ENCODE data around the gene SOBP. TPM values are rescaled to one million over a fixed set of nuclear protein-coding genes. Genes with fewer than 3 reads are reported as not detected.

SOBP gene
- total RNA-seq, 4 donors from 2014 or later: 5.6 to 21.4 (median 18.1) TPM

GRCh38 chr6:107543088-107543487 is 53.2 kb downstream of the SOBP start:
- H3K9me3 ChIP-seq: no peaks in the 10 kb centered on the region
- H3K36me3 ChIP-seq: no peaks in the 10 kb centered on the region
- no peak for TF ChIP-seq CTCF (IDR thresholded peaks at IDR 0.05)
- TF ChIP-seq POLR2A (IDR thresholded peaks at IDR 0.05): no peak
- H3K4me3 ChIP-seq (replicated peaks in 1 of 3): no peak overlapping the region
- WGBS, 2 donors: 90 to 93% methylated on average over 2 of the region's 2 CpGs
- peaks cover 20 to 23% of the 10 kb centered on the region in 2 donors for H3K4me1 ChIP-seq
- intact Hi-C loops (cut with DNase I): no loop called here
- no peak for DNase-seq
- H3K27ac ChIP-seq: no peak overlapping the region
- no peaks in the 10 kb centered on the region for H3K27me3 ChIP-seq

GRCh38 chr6:107543567-107543966 is 53.6 kb downstream of the SOBP start:
- TF ChIP-seq CTCF (IDR thresholded peaks at IDR 0.05) (no peak), POLR2A (IDR thresholded peaks at IDR 0.05) (no peak)
- no peak overlapping the region for H3K27ac ChIP-seq
- H3K27me3 ChIP-seq: no peaks in the 10 kb centered on the region
- no peak overlapping the region for H3K4me3 ChIP-seq (replicated peaks in 1 of 3)
- no peaks in the 10 kb centered on the region for H3K36me3 ChIP-seq
- no peak for DNase-seq
- peaks cover 20 to 21% of the 10 kb centered on the region in 2 donors for H3K4me1 ChIP-seq
- WGBS, 2 donors: 95 to 96% methylated on average over 2 of the region's 2 CpGs
- intact Hi-C loops (cut with DNase I): no loop called here
- no peaks in the 10 kb centered on the region for H3K9me3 ChIP-seq

- Histone ChIP-seq H3K4me1 (peaks cover under 1 to 3% of the 10 kb centered on the region in 2 donors), H3K27ac (no peak overlapping the region), H3K36me3 (no peaks in the 10 kb centered on the region), H3K27me3 (no peaks in the 10 kb centered on the region), H3K4me3 (replicated peaks in 1 of 3) (no peak overlapping the region), H3K9me3 (no peaks in the 10 kb centered on the region)
- TF ChIP-seq CTCF (IDR thresholded peaks at IDR 0.05) (no peak), POLR2A (IDR thresholded peaks at IDR 0.05) (no peak)
- intact Hi-C loops (cut with DNase I): no loop called here
- WGBS, 2 donors: 88 to 91% methylated on average over 4 of the region's 4 CpGs
- no peak for DNase-seq
Observed at GRCh38 chr6:107545763-107546162, 55.8 kb downstream of the SOBP start.

- WGBS, 2 donors: 79 to 86% methylated on average over 6 of the region's 6 CpGs
Observed at GRCh38 chr6:107546691-107547450, 57.0 kb downstream of the SOBP start.

More at GRCh38 chr6:107546691-107547450, 57.0 kb downstream of the SOBP start:
- intact Hi-C loops (cut with DNase I): no loop called here
- Histone ChIP-seq H3K4me3 (replicated peaks in 1 of 3) (no peak overlapping the region), H3K36me3 (no peaks in the 10 kb centered on the region), H3K27ac (no peak overlapping the region), H3K27me3 (no peaks in the 10 kb centered on the region), H3K4me1 (no peaks in the 10 kb centered on the region), H3K9me3 (no peaks in the 10 kb centered on the region)
- no peak for TF ChIP-seq CTCF (IDR thresholded peaks at IDR 0.05)
- TF ChIP-seq POLR2A (IDR thresholded peaks at IDR 0.05): no peak
- no peak for DNase-seq

All from thyroid gland (tissue), 4 donors.